GM12874 (cell line): ENCODE data around the gene MINDY3.

Experiments
- CTCF ChIP-seq: IDR thresholded peaks from 2 replicates; pipeline ENCODE4 v1.5.1; 2011; ENCODE audit warnings: low read depth, mild to moderate bottlenecking, control low read depth, low read length, moderate library complexity; ENCODE audit not compliant: insufficient read depth

The MINDY3 gene

GRCh38 chr10:15763006-15763405 lies 97.3 kb downstream of the MINDY3 start:
- TF ChIP-seq CTCF, result no peak

DNA sequence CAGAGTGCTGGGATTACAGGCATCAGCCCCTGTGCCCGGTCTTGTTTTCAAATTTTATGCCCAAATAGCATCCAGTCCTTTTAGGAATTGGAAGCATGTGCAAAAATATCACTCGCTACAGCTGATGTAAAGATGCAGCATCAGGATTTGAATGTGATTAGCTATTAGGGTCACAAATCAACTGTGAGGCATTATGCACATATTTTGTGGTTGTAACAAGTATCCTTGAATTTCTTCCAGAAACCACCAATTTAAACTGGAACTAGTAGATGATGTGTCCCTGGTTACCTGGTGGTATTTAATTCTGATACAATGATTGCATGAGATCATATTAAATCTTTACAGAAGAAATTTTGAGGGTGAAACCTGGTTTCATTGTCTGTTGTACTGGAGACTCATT lies 99.6 kb downstream of the MINDY3 start:
- TF ChIP-seq CTCF, result no peak

- no peak for TF ChIP-seq CTCF
Measured at GRCh38 chr10:15759265-15759664, 101.0 kb downstream of the MINDY3 start.

DNA sequence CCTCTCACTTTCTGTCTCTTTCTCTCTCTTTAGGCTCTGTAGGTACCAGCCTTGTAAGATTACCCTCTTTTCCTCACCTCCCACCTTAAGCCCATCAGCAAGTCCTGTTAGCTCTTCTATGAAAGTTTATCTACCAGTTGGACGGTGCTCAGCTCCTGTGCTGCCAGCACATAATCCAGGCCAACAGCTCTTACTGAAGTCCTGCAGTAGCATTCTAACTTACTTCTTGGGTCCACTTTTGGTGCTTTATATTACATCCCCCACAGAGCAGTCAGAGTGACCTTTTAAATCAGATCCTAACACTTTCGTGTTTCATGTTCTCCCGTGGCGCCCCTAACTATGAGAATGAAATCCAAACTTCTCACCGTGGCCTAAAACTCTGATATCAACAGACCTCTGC lies 101.7 kb downstream of the MINDY3 start:
- no peak for TF ChIP-seq CTCF

GRCh38 chr10:15754937-15755336 lies 105.4 kb downstream of the MINDY3 start:
- no peak for TF ChIP-seq CTCF

DNA sequence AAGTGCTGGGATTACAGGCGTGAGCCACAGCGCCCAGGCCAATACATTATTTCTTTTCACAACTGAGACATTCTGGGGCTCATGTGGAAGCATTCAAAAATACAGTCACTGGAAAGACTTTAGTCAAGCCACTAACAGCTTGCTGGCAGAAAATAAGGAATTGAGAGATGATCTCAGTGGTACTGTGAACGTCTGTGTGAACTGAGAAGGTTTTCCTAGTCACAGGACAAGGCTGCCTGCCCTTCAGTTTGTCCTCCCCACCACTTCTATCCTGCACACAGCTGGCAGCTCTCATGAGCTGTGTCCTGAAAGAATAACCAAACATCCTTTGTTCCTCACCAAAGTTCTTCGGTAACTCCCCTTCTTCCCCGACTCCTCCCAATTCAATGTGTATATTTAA lies 109.3 kb downstream of the MINDY3 start:
- no peak for TF ChIP-seq CTCF

DNA sequence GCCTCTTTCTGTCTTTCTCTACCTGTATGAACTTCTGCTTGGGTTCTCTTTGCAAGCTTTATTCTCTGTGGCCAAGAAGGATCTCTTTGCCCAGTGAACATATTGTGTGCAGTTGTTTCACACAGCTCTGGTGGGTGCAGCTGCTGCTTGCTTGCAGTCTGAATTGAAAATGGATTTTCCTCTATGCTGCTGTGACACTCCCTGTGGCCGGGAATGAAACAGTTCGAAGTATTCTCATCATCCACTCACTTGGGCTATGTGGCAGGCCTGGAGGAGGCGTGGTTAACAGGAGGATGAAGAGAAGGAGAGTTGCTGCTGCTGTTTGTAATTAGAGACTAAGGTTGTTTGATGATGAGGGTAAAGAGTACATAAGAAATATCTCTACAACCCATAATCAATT lies 112.2 kb downstream of the MINDY3 start:
- no peak for TF ChIP-seq CTCF

GRCh38 chr10:15747632-15748031 lies 112.7 kb downstream of the MINDY3 start:
- no peak for TF ChIP-seq CTCF
